ENCODE data around the gene GPC5. TPM values are rescaled to one million over a fixed set of nuclear protein-coding genes. Genes with fewer than 3 reads are reported as not detected.

The GPC5 gene
- total RNA-seq, 1 experiment from 2014 or later = 0.21 TPM

GRCh38 chr13:92510416-92510815 is 1112.0 kb downstream of the GPC5 start:
- POLR2A ChIA-PET (ENCODE audit: low non-redundant PET) = no interaction called here
- no TSS peak for BruUV-seq (replicated peaks)
- H3K27ac ChIP-seq (ENCODE audit: low read depth, low read length, poor library complexity, severe bottlenecking) = no peak overlapping the region
- no peaks in the 10 kb centered on the region for H3K9me3 ChIP-seq (ENCODE audit: low read depth, low read length, poor library complexity, severe bottlenecking)
- no peaks in the 10 kb centered on the region for H3K36me3 ChIP-seq (ENCODE audit: insufficient read depth, low read length, poor library complexity, severe bottlenecking)
- TF ChIP-seq CTCF (conservative IDR thresholded peaks at IDR 0.05; ENCODE audit: low read depth, low read length) = no peak
- no peak for TF ChIP-seq EZH2 (IDR thresholded peaks at IDR 0.05; ENCODE audit: borderline replicate concordance, low read depth, low read length, poor library complexity, severe bottlenecking)
- DNase-seq (ENCODE audit: low spot score) = no peak
- intact Hi-C loops (cut with micrococcal nuclease; ENCODE audit: unreplicated experiment) = no loop called here
- H3K27me3 ChIP-seq (replicated peaks; ENCODE audit: insufficient read depth, low read depth, low read length, poor library complexity) = no peaks in the 10 kb centered on the region
- H3K4me1 ChIP-seq (ENCODE audit: insufficient read depth, low read length, poor library complexity, severe bottlenecking) = no peaks in the 10 kb centered on the region
- H3K4me3 ChIP-seq (ENCODE audit: low read depth, low read length, poor library complexity, severe bottlenecking) = no peak overlapping the region
- CTCF ChIA-PET = no interaction called here

GRCh38 chr13:92512852-92513251 is 1114.4 kb downstream of the GPC5 start:
- Histone ChIP-seq H3K4me1 (ENCODE audit: insufficient read depth, low read length, poor library complexity, severe bottlenecking) (no peaks in the 10 kb centered on the region), H3K9me3 (ENCODE audit: low read depth, low read length, poor library complexity, severe bottlenecking) (no peaks in the 10 kb centered on the region), H3K27ac (ENCODE audit: low read depth, low read length, poor library complexity, severe bottlenecking) (no peak overlapping the region), H3K27me3 (replicated peaks; ENCODE audit: insufficient read depth, low read depth, low read length, poor library complexity) (no peaks in the 10 kb centered on the region), H3K4me3 (ENCODE audit: low read depth, low read length, poor library complexity, severe bottlenecking) (no peak overlapping the region), H3K36me3 (ENCODE audit: insufficient read depth, low read length, poor library complexity, severe bottlenecking) (no peaks in the 10 kb centered on the region)
- TF ChIP-seq EZH2 (IDR thresholded peaks at IDR 0.05; ENCODE audit: borderline replicate concordance, low read depth, low read length, poor library complexity, severe bottlenecking) = no peak
- no peak for TF ChIP-seq CTCF (conservative IDR thresholded peaks at IDR 0.05; ENCODE audit: low read depth, low read length)
- no peak for DNase-seq (ENCODE audit: low spot score)
- BruUV-seq (replicated peaks) = no TSS peak
- CTCF ChIA-PET = no interaction called here
- POLR2A ChIA-PET (ENCODE audit: low non-redundant PET) = no interaction called here
- intact Hi-C loops (cut with micrococcal nuclease; ENCODE audit: unreplicated experiment) = no loop called here

- no peaks in the 10 kb centered on the region for H3K9me3 ChIP-seq (ENCODE audit: low read depth, low read length, poor library complexity, severe bottlenecking)
- POLR2A ChIA-PET (ENCODE audit: low non-redundant PET) = no interaction called here
- no peak overlapping the region for H3K4me3 ChIP-seq (ENCODE audit: low read depth, low read length, poor library complexity, severe bottlenecking)
- no peak for DNase-seq (ENCODE audit: low spot score)
- TF ChIP-seq CTCF (conservative IDR thresholded peaks at IDR 0.05; ENCODE audit: low read depth, low read length) = no peak
- TF ChIP-seq EZH2 (IDR thresholded peaks at IDR 0.05; ENCODE audit: borderline replicate concordance, low read depth, low read length, poor library complexity, severe bottlenecking) = no peak
- CTCF ChIA-PET = no interaction called here
- H3K27ac ChIP-seq (ENCODE audit: low read depth, low read length, poor library complexity, severe bottlenecking) = no peak overlapping the region
- BruUV-seq (replicated peaks) = no TSS peak
- H3K27me3 ChIP-seq (replicated peaks; ENCODE audit: insufficient read depth, low read depth, low read length, poor library complexity) = no peaks in the 10 kb centered on the region
- H3K4me1 ChIP-seq (ENCODE audit: insufficient read depth, low read length, poor library complexity, severe bottlenecking) = no peaks in the 10 kb centered on the region
- intact Hi-C loops (cut with micrococcal nuclease; ENCODE audit: unreplicated experiment) = no loop called here
- H3K36me3 ChIP-seq (ENCODE audit: insufficient read depth, low read length, poor library complexity, severe bottlenecking) = no peaks in the 10 kb centered on the region
Measured at GRCh38 chr13:92513672-92514071, 1115.3 kb downstream of the GPC5 start.

Data from A673 (cell line).